ENCODE measurements around the gene CELA2A. TPM values are rescaled to one million over a fixed set of nuclear protein-coding genes. Genes with fewer than 3 reads are reported as not detected.
A peak's percentile ranks its signal among the peaks of the same experiment; 100 is the strongest.

CELA2A gene
- total and polyA plus RNA-seq, 9 of the 15 experiments (the other 6 are each of a cell fraction or from before 2014, with no cell fraction given) = 0.62 TPM; not detected in 8

DNA sequence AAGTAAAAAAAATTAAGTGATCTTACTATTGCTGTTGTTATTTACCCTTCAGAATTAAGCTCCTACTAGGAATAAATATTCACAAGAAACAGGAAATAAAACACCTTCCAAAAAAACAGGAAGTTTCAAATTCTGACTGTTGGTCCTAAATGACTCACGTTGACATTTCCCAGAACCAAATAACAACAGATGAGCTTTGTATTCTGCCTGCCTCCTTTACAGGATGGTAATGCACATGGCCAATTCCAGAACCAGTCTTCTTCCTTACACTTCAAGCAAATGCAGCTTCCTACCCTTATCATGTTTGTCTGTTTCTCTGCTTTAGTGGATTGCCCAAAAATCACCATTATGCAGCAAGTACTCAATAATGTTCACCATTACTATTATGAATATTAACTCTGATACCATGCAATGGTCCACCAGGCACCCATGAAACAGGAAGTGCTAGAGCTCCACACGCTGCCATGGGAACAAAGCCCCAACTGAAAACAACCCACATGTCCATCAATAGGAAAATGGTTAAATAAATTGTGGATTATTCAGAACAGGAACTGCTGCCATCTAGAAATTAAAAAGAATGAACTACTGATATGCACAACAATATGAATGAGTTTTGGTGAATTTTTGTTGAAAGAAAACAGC lies 58.6 kb downstream of the CELA2A start (continued):
- TF ChIP-seq, protein P1, sequence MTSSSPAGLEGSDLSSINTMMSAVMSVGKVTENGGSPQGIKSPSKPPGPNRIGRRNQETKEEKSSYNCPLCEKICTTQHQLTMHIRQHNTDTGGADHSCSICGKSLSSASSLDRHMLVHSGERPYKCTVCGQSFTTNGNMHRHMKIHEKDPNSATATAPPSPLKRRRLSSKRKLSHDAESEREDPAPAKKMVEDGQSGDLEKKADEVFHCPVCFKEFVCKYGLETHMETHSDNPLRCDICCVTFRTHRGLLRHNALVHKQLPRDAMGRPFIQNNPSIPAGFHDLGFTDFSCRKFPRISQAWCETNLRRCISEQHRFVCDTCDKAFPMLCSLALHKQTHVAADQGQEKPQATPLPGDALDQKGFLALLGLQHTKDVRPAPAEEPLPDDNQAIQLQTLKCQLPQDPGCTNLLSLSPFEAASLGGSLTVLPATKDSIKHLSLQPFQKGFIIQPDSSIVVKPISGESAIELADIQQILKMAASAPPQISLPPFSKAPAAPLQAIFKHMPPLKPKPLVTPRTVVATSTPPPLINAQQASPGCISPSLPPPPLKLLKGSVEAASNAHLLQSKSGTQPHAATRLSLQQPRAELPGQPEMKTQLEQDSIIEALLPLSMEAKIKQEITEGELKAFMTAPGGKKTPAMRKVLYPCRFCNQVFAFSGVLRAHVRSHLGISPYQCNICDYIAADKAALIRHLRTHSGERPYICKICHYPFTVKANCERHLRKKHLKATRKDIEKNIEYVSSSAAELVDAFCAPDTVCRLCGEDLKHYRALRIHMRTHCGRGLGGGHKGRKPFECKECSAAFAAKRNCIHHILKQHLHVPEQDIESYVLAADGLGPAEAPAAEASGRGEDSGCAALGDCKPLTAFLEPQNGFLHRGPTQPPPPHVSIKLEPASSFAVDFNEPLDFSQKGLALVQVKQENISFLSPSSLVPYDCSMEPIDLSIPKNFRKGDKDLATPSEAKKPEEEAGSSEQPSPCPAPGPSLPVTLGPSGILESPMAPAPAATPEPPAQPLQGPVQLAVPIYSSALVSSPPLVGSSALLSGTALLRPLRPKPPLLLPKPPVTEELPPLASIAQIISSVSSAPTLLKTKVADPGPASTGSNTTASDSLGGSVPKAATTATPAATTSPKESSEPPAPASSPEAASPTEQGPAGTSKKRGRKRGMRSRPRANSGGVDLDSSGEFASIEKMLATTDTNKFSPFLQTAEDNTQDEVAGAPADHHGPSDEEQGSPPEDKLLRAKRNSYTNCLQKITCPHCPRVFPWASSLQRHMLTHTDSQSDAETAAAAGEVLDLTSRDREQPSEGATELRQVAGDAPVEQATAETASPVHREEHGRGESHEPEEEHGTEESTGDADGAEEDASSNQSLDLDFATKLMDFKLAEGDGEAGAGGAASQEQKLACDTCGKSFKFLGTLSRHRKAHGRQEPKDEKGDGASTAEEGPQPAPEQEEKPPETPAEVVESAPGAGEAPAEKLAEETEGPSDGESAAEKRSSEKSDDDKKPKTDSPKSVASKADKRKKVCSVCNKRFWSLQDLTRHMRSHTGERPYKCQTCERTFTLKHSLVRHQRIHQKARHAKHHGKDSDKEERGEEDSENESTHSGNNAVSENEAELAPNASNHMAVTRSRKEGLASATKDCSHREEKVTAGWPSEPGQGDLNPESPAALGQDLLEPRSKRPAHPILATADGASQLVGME (CRISPR knock-in tag; IDR thresholded peaks at IDR 0.05) = no peak
- TF ChIP-seq HCFC1 (IDR thresholded peaks at IDR 0.05; ENCODE audit: low read depth, low read length) (no peak), FOXK2 (conservative IDR thresholded peaks at IDR 0.05 in 1 of 2, IDR thresholded peaks at IDR 0.05 in 1 of 2; ENCODE audit: low read depth in 2 of 2) (peak; percentile 56 to 61; a peak in 3 of 4 replicates), ZFX (CRISPR knock-in tag; IDR thresholded peaks at IDR 0.05) (no peak), TRIM24 (IDR thresholded peaks at IDR 0.05) (no peak), CEBPG (CRISPR knock-in tag; IDR thresholded peaks at IDR 0.05) (no peak), CEBPG (tag; conservative IDR thresholded peaks at IDR 0.05 in 1 of 2, IDR thresholded peaks at IDR 0.05 in 1 of 2) (no peak), ZFP1 (CRISPR knock-in tag; IDR thresholded peaks at IDR 0.05) (no peak), RCOR1 (IDR thresholded peaks at IDR 0.05; ENCODE audit: borderline replicate concordance in 1 of 2, low read depth in 2 of 2, low read length in 2 of 2) (0 out of 4 replicates have a peak, but pooled peaks of 1 of the 2 experiments have one; percentile 16), ZNF274 (IDR thresholded peaks at IDR 0.05; ENCODE audit: borderline replicate concordance, low read depth, low read length) (no peak), CBX2 (IDR thresholded peaks at IDR 0.05; ENCODE audit: insufficient read depth, low read length, poor library complexity, severe bottlenecking) (no peak), TAF9B (IDR thresholded peaks at IDR 0.05; ENCODE audit: partially characterized antibody) (no peak), CEBPB (tag; IDR thresholded peaks at IDR 0.05) (no peak), KLF16 (IDR thresholded peaks at IDR 0.05) (no peak), KAT7 (CRISPR knock-in tag; IDR thresholded peaks at IDR 0.05; ENCODE audit: borderline replicate concordance) (no peak), MTA2 (IDR thresholded peaks at IDR 0.05; ENCODE audit: low read depth) (no peak), EP400 (IDR thresholded peaks at IDR 0.05) (peak; percentile 61), ZNF121 (CRISPR knock-in tag; conservative IDR thresholded peaks at IDR 0.05) (no peak), ZEB2 (IDR thresholded peaks at IDR 0.05) (no peak), MED1 (CRISPR knock-in tag; IDR thresholded peaks at IDR 0.05; ENCODE audit: borderline replicate concordance) (no peak)
- TF ChIP-seq, protein P2, sequence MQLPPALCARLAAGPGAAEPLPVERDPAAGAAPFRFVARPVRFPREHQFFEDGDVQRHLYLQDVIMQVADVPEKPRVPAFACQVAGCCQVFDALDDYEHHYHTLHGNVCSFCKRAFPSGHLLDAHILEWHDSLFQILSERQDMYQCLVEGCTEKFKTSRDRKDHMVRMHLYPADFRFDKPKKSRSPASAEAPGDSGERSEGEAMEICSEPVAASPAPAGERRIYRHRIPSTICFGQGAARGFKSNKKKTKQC (CRISPR knock-in tag; IDR thresholded peaks at IDR 0.05) = no peak
- TF ChIP-seq, protein P3, sequence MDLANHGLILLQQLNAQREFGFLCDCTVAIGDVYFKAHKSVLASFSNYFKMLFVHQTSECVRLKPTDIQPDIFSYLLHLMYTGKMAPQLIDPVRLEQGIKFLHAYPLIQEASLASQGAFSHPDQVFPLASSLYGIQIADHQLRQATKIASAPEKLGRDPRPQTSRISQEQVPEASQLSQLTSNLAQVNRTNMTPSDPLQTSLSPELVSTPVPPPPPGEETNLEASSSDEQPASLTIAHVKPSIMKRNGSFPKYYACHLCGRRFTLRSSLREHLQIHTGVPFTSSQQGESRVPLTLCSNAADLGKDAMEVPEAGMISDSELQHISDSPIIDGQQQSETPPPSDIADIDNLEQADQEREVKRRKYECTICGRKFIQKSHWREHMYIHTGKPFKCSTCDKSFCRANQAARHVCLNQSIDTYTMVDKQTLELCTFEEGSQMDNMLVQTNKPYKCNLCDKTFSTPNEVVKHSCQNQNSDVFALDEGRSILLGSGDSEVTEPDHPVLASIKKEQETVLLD (IDR thresholded peaks at IDR 0.05) = no peak

All from K562 (cell line).